ENCODE measurements around the gene MTCH1. TPM values are rescaled to one million over a fixed set of nuclear protein-coding genes. Genes with fewer than 3 reads are reported as not detected.
"Not testable (repeated sequence)": the region's sequence is repeated elsewhere in the genome, so short reads cannot be mapped to it uniquely, and the experiment has no call there.

Gene MTCH1
- total RNA-seq, 1 donor from 2014 or later: 175 TPM

- peak in 1 of 2 donors; percentile 54 for DNase-seq (ENCODE audit: low spot score in 2 of 2)
- intact Hi-C loops (cut with DNase I): no loop called here
- H3K36me3 ChIP-seq: no peaks in the 10 kb centered on the region
- no peak within 1 kb of the TSS for H3K4me3 ChIP-seq
- TF ChIP-seq, protein P1, sequence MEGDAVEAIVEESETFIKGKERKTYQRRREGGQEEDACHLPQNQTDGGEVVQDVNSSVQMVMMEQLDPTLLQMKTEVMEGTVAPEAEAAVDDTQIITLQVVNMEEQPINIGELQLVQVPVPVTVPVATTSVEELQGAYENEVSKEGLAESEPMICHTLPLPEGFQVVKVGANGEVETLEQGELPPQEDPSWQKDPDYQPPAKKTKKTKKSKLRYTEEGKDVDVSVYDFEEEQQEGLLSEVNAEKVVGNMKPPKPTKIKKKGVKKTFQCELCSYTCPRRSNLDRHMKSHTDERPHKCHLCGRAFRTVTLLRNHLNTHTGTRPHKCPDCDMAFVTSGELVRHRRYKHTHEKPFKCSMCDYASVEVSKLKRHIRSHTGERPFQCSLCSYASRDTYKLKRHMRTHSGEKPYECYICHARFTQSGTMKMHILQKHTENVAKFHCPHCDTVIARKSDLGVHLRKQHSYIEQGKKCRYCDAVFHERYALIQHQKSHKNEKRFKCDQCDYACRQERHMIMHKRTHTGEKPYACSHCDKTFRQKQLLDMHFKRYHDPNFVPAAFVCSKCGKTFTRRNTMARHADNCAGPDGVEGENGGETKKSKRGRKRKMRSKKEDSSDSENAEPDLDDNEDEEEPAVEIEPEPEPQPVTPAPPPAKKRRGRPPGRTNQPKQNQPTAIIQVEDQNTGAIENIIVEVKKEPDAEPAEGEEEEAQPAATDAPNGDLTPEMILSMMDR (IDR thresholded peaks at IDR 0.05): no peak
- H3K9me3 ChIP-seq: no peaks in the 10 kb centered on the region
- H3K27me3 ChIP-seq: no peaks in the 10 kb centered on the region
- H3K27ac ChIP-seq: no peak within 1 kb of the TSS
- H3K4me1 ChIP-seq: no peaks in the 10 kb centered on the region
Measured at GRCh38 chr6:36954262-36954931, 31.6 kb downstream of the MTCH1 start, which contains the start of gene PI16. TSS of gene PI16 (plus strand) at chr6:36954738. CDS start at chr6:36954761, 23 bp downstream.

DNA sequence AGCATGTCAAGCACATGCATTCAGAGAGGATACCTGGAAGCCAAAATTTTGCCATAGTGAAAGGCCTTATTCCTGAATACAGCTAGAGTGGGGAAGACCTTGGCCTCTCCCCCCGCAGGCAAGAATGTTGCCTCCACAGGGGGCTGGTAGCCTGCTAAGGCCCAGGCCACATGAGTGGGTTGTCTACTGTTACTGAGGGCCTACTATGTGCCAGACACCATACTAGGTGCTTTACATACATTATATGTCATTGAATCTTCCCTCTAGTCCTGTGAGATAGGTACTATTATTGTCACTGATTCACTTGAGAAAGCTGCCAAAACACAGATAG, 32.1 kb downstream of the MTCH1 start:
- intact Hi-C loops (cut with DNase I): no loop called here
- Histone ChIP-seq H3K4me3 (no peak overlapping the region), H3K27me3 (no peaks in the 10 kb centered on the region), H3K9me3 (no peaks in the 10 kb centered on the region), H3K27ac (no peak overlapping the region), H3K36me3 (no peaks in the 10 kb centered on the region), H3K4me1 (no peaks in the 10 kb centered on the region)
- peak in 1 of 2 donors; percentile 25 for DNase-seq (ENCODE audit: low spot score in 2 of 2)
- TF ChIP-seq, protein P1 (IDR thresholded peaks at IDR 0.05): no peak

- Histone ChIP-seq H3K9me3 (no peaks in the 10 kb centered on the region), H3K27ac (no peak overlapping the region), H3K4me3 (no peak overlapping the region), H3K36me3 (no peaks in the 10 kb centered on the region), H3K4me1 (no peaks in the 10 kb centered on the region), H3K27me3 (no peaks in the 10 kb centered on the region)
- peak in 1 of 2 donors; percentile 7 for DNase-seq (ENCODE audit: low spot score in 2 of 2)
- TF ChIP-seq, protein P1 (IDR thresholded peaks at IDR 0.05): no peak
- intact Hi-C loops (cut with DNase I): no loop called here
Measured at GRCh38 chr6:36949636-36950035, 36.4 kb downstream of the MTCH1 start.

GRCh38 chr6:36949076-36949475, 36.9 kb downstream of the MTCH1 start:
- intact Hi-C loops (cut with DNase I); H3K27ac ChIP-seq; H3K27me3 ChIP-seq; H3K4me1 ChIP-seq; H3K4me3 ChIP-seq; H3K9me3 ChIP-seq; H3K36me3 ChIP-seq; DNase-seq (ENCODE audit: low spot score in 2 of 2): not testable (repeated sequence)

DNA sequence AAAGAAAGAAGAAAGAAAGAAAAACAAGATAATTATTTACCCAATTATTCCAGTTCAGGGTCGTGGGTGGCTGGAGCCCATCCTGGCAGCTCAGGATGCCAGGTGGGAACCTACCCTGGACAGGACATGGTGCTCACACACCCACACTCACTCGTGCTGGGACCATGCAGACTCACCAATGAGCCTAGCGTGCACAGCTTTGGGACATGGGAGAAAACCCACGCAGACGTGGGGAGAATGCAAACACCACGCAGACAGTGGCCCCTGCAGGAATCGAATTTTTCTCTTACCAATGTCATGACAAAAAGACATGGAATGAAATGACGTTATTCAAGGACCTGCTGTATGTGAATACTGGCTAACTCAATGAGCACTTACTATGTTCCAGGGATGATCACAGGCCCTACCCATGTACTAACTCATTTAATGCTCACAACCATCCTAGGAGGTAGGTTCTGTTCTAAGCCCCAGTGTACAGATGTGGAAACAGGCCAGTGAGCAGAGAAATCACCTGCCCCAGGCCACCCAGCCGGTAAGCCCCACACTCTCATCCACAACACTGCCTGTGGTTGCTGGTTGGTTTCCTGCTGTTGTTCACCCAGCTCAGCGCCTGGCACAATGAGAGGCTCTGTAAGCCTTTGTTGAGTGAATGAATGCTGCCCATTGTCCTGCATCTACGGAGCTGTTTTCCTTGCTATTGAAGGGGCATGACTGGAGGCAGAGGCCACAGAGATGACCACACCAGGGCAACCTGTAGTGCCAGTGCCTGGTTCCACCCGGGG, 38.2 kb downstream of the MTCH1 start:
- TF ChIP-seq, protein P1 (IDR thresholded peaks at IDR 0.05): no peak
- Histone ChIP-seq H3K36me3 (no peaks in the 10 kb centered on the region), H3K4me3 (no peak overlapping the region), H3K9me3 (no peaks in the 10 kb centered on the region), H3K27me3 (no peaks in the 10 kb centered on the region), H3K27ac (no peak overlapping the region), H3K4me1 (no peaks in the 10 kb centered on the region)
- intact Hi-C loops (cut with DNase I): no loop called here
- peak in 1 of 2 donors; percentile 39 for DNase-seq (ENCODE audit: low spot score in 2 of 2)

DNA sequence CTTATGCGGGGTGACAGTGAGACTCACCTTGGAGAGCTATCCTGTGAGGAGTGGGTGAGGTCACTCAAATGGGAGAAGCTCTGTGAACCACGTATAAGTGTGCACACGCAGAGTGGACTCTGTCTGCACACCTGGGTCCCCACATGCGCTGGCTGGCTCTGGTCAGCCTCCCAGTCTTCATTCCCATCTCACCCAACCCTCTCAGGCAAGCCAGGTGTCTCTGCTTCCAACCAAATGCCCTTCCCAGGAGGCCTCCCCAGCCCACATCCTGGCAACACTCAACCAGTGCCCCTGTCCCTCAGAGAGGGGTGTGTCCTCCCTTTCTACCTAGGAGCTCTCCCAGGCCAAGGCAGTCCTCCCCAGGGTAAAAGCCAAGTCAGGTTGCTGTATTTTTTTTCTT, 39.5 kb downstream of the MTCH1 start:
- intact Hi-C loops (cut with DNase I): no loop called here
- Histone ChIP-seq H3K4me3 (no peak overlapping the region), H3K9me3 (no peaks in the 10 kb centered on the region), H3K27me3 (no peaks in the 10 kb centered on the region), H3K27ac (no peak overlapping the region), H3K36me3 (no peaks in the 10 kb centered on the region), H3K4me1 (no peaks in the 10 kb centered on the region)
- peak in 1 of 2 donors; percentile 39 for DNase-seq (ENCODE audit: low spot score in 2 of 2)
- TF ChIP-seq, protein P1 (IDR thresholded peaks at IDR 0.05): no peak
